GM10847 (cell line): ENCODE measurements around the gene PPP3CA.

Experiments
- POLR2A ChIP-seq: IDR thresholded peaks from 2 replicates; pipeline ENCODE4 v1.6.1; 2011; ENCODE audit not compliant: insufficient read length; ENCODE audit errors: extremely low read depth

The PPP3CA gene

DNA sequence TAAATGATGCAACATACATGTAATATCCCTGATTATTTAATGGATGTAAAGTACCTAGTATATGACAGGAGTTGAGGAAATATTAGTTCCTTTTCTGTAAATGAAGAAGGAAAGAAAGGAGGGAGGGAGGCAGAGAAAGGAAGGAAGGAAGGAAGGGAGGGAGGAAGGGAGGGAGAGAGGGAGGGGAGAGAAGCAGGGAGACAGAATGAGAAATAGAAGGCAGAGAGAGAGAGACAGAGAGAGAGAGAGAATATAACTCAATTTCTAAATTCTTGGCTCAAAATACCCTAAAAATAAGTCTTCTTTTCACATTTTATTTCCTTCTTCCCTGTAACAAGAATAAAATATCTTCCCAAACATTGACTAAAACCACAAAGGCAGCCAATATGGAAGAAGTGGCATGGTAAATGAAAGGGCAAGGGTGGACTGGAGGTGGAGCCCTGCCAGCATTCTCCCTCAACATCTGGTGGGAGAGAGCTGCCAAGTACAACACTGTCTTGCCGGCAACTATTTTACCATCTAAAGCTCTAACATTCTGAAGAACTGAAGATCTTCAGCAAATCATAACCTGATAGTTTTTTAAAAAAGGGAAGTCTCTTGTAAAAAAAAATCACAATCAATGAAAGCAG lies 245.1 kb downstream of the PPP3CA start:
- TF ChIP-seq POLR2A: no peak

DNA sequence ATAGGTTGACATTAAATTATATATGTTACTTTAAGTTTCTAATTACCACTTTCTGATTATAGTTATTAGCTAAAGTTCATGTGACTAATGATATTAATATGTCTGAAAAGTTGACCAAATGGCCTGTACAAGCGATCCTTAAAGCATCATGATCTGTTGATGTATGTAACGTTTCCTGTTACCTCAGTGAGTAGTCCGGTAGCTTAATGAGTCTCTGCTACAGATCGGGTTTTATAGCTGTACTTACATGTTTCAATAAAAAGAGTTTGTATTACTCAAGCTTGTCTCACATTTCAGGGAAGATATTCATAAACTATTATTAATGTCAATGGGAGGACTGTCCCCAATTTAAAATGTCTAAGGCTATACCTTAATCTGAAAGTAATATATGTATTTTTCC lies 246.3 kb downstream of the PPP3CA start:
- TF ChIP-seq POLR2A: no peak

DNA sequence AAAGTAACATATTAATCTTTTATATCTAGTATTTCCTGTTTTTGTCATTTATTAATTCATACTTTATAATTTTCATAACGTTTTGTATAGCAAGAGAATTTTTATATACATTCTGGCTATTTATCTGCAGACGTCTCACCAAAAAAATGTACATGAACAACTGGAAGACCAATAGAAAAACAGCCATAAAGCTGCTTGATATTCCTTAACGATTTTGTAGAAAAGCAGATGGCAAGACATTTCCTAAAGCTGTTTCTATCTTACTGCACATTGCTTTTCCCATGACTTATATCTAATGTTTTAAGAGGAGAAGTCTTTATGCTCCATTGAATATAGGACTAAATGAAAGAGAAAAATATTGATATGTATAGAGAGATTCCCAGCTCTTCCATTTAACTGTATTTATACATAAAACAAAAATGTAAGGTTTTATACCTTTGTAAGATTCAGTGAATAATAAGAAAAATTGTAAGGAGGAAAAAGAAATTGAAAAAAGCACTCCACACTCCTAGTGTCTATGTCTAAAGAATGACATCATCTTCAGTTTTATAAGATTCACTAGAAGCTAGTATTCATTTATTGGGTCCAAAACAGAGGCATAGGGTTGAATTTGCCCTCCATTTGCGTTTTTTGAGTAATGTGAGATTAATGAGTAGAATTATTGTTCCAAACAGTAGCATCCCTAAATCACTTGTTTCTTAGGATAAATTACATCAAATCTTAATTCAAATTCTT lies 248.5 kb downstream of the PPP3CA start:
- TF ChIP-seq POLR2A: no peak

DNA sequence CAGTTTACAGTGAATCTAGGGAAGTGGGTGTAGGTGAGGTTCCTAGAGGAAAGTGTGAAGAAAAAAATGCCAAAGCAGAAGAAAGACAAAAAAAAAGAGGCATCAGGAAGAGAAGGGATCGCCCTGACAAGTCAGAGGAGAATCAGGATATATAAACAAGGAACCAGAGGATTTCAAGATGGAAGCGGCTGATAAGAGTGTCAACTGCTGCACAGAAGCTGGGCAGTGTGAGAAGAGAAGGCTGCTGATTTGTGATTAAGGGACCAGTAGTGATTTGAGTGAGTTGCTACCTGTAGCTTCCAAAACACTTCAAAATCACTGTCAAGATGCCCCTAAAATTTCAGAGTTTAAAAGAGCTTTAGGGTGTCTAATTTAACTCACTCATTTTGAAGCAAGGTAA lies 258.2 kb downstream of the PPP3CA start:
- no peak for TF ChIP-seq POLR2A

DNA sequence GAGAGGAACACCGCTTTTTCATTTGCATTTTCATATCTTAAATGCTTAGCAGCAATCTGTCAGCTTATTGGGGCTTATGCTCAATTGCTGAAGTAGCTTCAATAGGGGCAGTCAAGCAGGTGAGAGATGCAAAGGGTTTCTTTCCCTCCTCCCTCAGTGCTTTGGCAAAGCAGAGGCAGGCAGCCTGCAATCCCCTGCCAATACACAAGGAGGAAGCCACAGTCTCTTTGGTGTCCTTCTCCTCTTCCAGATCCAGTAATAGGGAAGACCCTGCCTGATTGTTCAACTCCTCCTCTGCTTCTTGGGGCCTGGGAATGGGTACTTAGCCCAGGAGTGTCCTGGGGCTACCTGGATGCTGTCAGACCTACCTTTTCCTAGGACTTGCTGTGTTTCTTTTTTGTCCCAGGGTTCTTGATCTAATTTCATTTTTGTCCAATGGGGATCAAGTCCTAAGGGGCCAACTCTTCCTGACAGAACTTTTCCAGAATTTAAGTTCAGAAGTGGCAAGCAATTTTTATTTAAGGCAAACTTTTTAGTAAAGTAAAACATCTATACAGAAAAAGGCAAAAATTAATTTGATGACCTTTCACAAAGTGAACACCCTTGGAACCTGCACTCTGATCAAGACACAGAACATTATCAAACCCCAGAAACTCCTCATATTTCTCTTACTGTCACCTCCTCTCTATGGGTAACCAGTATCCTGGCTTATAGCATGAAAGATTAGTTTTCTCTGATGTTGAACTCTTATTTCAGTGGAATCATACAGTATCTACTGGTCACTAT lies 260.3 kb downstream of the PPP3CA start:
- TF ChIP-seq POLR2A: no peak

DNA sequence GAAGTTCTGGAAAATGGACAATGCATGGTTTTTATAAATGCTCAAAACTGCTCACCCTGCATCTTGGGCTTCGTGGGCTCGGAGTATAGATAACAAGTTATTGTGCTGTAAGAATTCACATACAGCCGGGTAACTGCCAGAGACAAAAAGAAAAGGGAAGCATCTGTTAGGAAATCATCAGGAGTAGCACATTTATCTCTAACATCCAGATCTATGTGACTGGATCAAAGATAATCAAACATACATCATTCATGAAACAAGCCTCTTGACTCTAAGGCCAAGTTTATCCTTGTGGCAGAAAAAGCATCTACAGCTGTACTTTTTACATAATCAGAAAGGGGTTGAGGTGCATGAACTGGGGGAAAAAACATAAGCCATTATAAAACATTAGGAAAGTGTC lies 264.2 kb downstream of the PPP3CA start:
- TF ChIP-seq POLR2A: no peak

DNA sequence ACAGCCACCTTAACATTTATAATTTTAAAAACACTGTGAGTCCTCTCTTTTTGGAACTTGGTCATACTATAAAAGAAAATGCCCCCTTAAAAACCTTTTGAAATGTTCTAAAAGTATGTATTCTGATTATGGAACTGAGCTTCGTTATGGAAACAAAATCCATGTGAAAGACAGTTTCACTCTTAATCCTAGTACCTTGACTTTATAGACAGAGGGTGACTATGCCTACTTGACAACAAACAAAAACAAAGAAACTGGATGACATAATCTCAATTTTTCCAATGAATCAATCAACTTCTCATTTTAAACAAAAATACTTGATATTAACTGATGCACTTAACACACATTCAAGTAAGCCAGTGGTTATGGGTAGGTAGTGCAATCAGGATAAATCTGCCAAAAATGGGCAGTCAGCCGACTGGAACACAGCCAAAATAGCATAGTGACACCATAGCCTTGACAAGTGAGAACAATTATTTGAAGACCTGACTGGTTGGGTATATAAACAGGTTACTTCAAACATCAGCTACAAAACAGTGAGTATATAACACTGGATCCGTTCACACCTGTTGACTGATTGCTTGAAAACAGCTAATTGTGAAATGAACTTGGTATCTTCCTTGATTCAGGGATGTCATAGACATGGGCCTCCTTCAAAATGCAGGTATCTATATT lies 265.5 kb downstream of the PPP3CA start:
- no peak for TF ChIP-seq POLR2A

DNA sequence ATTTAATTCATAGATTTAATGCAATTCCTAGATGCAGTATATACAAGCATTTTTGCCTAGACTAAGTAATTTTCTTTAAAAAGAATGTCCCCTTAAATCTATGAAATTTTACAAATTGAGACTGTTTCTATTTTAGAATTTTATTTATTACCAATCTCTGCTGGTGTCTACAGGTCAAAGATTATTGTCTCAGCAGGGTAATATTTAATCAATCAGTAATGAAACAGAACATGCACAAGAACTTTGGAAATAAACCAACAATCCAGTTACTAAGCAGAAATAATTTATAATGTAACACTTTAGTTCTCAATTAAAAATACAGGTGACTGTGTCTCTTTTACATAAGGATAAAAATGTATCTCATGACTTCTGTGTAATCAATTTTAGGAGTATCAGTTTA lies 266.2 kb downstream of the PPP3CA start:
- no peak for TF ChIP-seq POLR2A

DNA sequence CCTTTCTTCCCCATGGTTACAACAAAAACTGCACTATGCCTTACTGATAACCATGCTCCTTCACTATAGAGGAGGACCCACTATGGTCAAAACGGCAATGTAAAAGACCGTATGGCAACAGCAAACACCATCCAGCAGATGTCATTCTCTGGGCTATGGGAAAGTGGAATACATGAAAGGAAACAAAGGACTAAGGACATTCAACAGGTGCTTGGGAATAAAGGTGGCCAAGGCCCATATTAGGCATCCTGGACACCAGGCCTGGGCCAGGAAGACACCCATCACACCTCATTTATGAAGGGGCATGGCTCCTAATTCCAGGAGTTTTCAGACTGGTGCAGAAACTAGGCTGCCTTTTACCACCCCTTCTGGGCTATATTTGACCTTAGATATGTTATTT lies 268.4 kb downstream of the PPP3CA start:
- TF ChIP-seq POLR2A: no peak

DNA sequence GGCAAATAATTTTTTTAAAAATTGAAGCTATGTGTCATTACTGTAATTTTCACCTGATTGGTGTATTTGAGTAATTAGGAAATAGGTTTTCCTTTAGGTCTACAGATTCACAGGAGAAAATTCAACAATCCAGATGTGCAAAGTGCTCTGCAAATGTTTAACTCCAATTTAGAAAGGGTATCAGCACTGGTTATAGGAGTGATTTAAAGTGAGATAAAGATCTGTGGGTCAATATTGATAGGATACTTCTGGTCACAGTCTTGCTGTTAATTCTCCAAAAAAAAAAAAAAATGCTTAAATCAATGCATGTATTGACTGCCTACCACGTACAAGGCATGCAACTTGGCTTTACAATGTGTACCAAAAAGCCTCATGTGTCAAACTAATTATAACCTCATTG lies 271.3 kb downstream of the PPP3CA start:
- TF ChIP-seq POLR2A: no peak

DNA sequence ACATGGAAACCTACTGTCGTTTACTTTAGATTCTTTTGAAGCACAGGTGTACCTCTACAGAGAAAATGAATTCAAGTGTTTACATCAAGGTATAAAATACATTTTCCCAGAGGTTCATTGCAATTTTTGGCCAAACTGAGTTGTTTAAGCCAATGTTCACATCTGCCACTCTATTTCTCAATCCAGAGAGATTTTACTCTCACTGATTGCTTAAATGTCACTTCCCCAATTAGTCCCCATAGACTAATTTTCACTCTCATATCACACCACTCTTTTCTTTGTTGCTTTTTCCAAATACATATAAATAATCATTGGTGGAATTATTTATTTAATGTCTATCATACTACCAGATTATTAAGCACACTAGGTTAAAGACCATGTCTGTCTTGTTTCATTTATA lies 271.8 kb downstream of the PPP3CA start:
- no peak for TF ChIP-seq POLR2A

DNA sequence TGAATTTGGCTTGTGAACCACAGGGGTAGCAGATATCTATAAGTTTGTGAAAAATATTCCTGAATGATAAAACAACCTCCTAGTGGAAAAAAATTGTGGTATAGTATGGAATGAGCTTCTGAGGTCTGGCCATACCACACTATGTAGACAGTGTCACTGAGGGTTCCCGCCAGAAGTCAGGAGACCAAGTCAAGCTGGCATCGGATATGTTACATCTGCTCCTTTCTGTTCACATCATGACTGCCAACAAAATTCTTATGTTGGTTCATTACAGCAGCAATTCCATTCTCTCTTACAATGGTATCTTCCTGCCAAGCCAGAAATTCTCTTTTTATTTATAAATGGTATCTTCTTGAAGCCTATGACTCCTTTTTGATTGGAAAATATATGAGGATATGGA lies 273.0 kb downstream of the PPP3CA start:
- no peak for TF ChIP-seq POLR2A

DNA sequence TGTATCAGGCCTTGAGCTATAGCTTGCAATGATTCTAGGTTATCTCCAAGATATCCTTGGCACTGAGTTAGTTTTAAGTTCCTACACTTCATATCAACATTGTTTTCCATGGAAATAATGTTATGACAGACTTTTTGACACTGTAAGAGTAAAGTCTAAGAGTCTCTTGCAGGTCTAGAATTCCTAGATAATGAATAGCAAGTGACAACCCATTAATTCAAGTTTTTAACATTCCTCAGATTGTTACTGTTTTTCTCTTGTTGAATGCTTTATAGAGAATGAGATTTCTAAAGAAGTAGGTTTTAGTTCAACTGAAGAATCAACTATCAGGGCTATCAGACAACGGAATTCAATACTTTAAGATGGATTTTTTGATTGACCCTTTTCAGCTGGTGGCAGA lies 276.1 kb downstream of the PPP3CA start:
- TF ChIP-seq POLR2A: no peak

DNA sequence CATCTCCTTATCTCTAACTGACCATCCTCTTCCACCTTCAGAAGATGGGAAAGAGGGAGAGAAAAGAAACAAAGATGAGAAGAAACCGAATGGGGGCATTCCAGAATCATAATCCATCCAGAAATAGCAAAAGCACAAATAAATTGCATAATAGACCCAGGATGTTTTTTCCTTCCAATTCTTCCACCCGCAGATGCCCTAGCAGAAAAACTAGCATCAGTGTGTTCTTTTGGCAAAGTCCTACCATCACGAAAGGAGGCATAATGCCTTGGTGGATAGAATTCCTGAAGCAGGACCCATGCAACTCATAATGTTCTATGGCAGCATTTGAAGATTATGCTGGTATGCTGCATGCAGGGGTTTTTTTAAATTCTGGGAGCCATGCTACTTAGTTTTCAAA lies 279.2 kb downstream of the PPP3CA start:
- TF ChIP-seq POLR2A: no peak

DNA sequence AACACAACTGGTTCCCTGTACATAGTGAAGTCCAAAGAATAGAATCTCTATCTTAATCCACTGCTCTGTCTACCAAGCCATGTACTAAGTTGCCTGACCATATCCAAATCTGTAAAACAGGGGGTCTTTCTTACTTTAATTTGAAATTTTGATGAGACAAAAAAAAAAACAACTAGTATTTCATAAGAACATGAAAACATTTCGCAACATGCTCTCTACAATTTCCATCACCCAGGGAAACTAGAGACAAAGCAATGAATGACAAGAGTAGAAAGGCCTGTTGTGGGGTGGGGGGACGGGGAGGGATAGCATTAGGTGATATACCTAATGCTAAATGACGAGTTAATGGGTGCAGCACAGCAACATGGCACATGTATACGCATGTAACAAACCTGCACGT lies 279.9 kb downstream of the PPP3CA start:
- TF ChIP-seq POLR2A: no peak
